Measurements from ENCODE around the gene NRAS. TPM values are rescaled to one million over a fixed set of nuclear protein-coding genes. Genes with fewer than 3 reads are reported as not detected.
A peak's percentile ranks its signal among the peaks of the same experiment; 100 is the strongest.

The NRAS gene
- total RNA-seq, 2 experiments from 2014 or later: 37.4 to 40.2 TPM

DNA sequence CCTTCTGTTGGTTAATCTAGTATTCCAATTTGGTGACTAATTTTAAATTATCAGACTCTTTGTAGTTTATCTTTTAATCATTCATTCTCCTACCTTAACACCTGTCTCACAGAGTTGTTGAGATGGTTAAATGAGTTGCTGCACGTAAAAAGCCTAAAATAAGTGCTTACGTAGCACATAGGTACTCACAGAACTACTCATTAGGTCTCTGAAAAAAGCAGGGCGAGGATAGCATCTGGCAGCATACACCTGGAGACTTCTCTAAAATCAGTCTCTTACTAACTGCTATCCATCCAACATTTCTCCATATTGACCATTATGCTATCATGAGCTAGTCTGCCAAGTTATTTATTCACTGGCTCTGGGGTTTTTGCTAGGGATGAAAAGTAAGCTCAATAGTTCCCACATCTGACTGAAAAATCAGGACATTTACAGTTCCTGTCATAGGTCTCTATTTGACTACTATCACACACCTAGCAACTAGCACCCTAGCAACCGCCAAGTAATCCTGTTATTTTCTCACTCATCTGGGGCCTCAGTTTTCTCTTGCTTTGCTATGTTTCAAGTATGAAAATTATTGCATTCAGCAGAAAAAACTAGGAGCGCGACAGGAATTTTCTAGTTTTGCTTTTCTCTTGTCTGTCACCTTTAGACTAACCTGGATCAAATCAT is 30.0 kb upstream of the NRAS start:
- peaks cover 53% of the 10 kb centered on the region for H3K4me1 Mint-ChIP-seq
- no peak for ATAC-seq (ENCODE audit: low read depth)
- no peak overlapping the region for H3K27ac Mint-ChIP-seq

DNA sequence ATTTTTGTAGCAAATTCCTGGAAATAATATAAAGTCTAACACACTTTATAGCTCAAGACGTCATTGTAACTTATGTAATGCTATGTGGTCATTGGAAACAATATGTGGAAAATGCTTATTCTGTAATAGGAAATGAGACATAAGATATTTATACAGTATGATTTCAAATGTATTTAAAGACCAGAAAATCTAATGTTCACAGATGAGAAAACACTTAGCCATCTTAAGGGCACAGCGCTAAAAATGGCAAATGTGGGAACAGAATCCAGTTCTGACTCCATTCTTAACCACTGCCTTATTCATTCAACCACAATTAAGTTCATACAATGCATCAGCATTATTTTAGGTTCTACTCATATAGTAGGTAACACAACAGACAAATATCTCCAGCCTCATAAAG is 28.7 kb upstream of the NRAS start:
- Mint-ChIP-seq H3K36me3 (peaks cover 38% of the 10 kb centered on the region), H3K27me3 (no peaks in the 10 kb centered on the region), H3K27ac (no peak overlapping the region), H3K9me3 (no peaks in the 10 kb centered on the region), H3K4me3 (no peak overlapping the region), H3K4me1 (peaks cover 48% of the 10 kb centered on the region)
- POLR2A ChIA-PET: interaction anchor here (0.9 kb wide), 1 partner anchor 12 kb away, joined by 3 read pairs; no protein-coding TSS in a partner anchor
- ATAC-seq (ENCODE audit: low read depth): no peak
- DNase-seq: no peak

More for the DNA sequence above, 30.0 kb upstream of the NRAS start:
- Mint-ChIP-seq H3K36me3 (peaks cover 34% of the 10 kb centered on the region), H3K27me3 (no peaks in the 10 kb centered on the region), H3K9me3 (no peaks in the 10 kb centered on the region), H3K4me3 (no peak overlapping the region)
- no peak for DNase-seq
- POLR2A ChIA-PET: no interaction called here

DNA sequence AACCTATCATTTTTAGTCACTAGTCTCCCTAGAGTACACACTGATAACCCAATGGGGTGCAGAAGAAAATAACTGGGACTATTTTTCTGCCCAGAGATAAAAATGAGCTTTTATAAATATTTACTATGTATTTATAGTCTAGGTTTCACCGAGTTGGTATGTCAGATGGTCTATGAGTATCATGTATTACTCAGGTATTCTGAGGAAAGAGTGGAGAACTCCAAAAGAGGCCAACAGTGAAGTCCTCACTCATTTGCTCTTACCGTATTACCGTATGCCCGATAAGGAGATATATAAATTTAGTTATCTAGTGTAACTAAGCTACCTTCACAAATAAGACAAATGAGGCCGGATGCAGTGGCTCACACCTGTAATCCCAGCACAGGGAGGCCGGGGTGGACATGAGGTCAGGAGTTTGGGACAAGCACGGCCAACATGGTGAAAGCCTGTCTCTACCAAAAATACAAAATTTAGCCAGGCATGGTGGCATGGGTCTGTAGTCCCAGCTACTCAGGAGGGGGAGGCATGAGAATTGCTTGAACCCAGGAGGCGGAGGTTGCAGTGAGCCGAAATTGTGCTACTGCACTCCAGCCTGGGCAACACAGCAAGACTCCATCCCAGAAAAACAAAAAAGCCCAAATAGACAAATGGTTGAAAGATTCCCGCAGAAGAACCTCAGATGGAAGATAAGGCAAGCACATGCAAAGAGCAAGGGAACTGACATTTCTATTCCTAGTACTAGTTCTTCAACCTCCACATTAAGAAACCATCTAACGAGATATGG is 25.6 kb upstream of the NRAS start:
- no peak overlapping the region for H3K27ac Mint-ChIP-seq
- H3K36me3 Mint-ChIP-seq: peaks cover 34% of the 10 kb centered on the region
- ATAC-seq (ENCODE audit: low read depth) (no peak), DNase-seq (no peak)
- no peaks in the 10 kb centered on the region for H3K9me3 Mint-ChIP-seq
- H3K4me3 Mint-ChIP-seq: no peak overlapping the region
- H3K27me3 Mint-ChIP-seq: no peaks in the 10 kb centered on the region
- POLR2A ChIA-PET: no interaction called here
- peaks cover 29% of the 10 kb centered on the region for H3K4me1 Mint-ChIP-seq

DNA sequence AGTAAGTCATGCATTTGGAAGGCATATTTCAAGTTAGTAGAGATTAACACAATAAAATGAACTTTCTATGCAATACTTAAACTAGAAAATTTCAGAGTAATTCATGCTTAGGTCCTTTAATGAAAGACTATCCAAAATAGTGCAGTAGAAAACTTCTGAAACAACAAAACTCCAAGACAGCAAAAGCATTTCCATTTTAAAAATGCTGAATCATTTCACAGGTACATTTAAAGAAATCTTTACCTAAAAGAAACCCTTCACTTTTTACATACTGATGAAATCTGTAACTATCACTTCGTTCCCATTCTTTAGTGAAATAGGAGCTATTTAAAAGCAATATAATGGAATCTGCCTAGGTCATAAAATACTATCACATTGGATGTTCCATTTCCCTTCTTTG is 23.8 kb upstream of the NRAS start:
- no peak for DNase-seq
- Mint-ChIP-seq H3K4me1 (peaks cover 20% of the 10 kb centered on the region), H3K9me3 (no peaks in the 10 kb centered on the region), H3K27me3 (no peaks in the 10 kb centered on the region), H3K36me3 (peaks cover 45% of the 10 kb centered on the region), H3K27ac (no peak overlapping the region), H3K4me3 (no peak overlapping the region)
- ATAC-seq (ENCODE audit: low read depth): no peak
- POLR2A ChIA-PET: no interaction called here

- ATAC-seq (ENCODE audit: low read depth): no peak
- H3K4me1 Mint-ChIP-seq: peaks cover 13% of the 10 kb centered on the region
- no peak overlapping the region for H3K4me3 Mint-ChIP-seq
- no peak for DNase-seq
- POLR2A ChIA-PET: no interaction called here
- peaks cover 44% of the 10 kb centered on the region for H3K36me3 Mint-ChIP-seq
- no peaks in the 10 kb centered on the region for H3K27me3 Mint-ChIP-seq
- no peak overlapping the region for H3K27ac Mint-ChIP-seq
- no peaks in the 10 kb centered on the region for H3K9me3 Mint-ChIP-seq
Measured at GRCh38 chr1:114737314-114737849, 20.8 kb upstream of the NRAS start.

DNA sequence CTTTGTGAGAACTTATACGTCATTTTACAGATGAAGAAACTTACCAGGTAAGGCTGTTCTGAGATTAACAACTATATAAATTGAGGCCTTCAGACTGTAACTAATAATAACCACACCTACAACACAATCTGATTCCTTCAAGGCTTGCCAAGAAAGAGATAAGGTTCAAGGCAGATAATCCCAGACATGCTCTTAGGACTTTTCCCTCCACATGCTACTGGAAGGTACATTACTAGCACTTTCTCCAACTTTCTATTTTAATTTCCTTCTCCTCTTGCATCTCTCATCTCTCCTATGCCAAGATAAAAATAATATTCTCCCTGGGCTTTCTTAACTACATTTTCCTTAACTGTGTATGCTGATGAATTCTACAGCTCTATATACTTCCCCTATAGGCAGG is 18.9 kb upstream of the NRAS start:
- ATAC-seq (ENCODE audit: low read depth): no peak
- Mint-ChIP-seq H3K9me3 (no peaks in the 10 kb centered on the region), H3K27ac (no peak overlapping the region), H3K27me3 (no peaks in the 10 kb centered on the region), H3K36me3 (peaks cover 46% of the 10 kb centered on the region), H3K4me3 (no peak overlapping the region), H3K4me1 (peaks cover 8% of the 10 kb centered on the region)
- POLR2A ChIA-PET: no interaction called here
- no peak for DNase-seq

DNA sequence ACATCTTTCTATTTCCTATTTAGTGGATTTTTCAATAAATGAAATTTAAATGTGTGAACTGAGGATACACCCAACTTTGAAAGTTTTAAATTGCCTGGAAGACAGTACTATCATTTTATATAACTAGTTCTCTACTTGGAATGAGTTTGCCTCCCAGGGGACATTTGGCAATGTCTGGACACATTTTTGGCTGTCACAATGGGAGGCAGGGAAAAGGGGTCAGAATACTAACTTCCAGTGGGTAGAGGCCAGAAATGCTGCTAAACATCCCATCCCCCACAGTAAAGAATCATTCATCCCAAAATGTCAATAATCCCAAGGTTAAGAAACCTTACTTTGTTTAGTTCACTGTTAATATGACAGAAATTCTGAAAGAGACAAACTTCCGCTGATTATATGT is 13.2 kb upstream of the NRAS start:
- no peak for ATAC-seq (ENCODE audit: low read depth)
- POLR2A ChIA-PET: no interaction called here

GRCh38 chr1:114728553-114728952 is 12.0 kb upstream of the NRAS start:
- DNase-seq: no peak

More for the DNA sequence above, 13.2 kb upstream of the NRAS start:
- Mint-ChIP-seq H3K4me1 (peaks cover 6% of the 10 kb centered on the region), H3K27me3 (no peaks in the 10 kb centered on the region), H3K36me3 (peaks cover 48% of the 10 kb centered on the region), H3K9me3 (no peaks in the 10 kb centered on the region), H3K4me3 (no peak overlapping the region), H3K27ac (no peak overlapping the region)
- no peak for DNase-seq

GRCh38 chr1:114725230-114725629 is 8.7 kb upstream of the NRAS start:
- Mint-ChIP-seq H3K4me1 (peaks cover 7% of the 10 kb centered on the region), H3K9me3 (no peaks in the 10 kb centered on the region), H3K36me3 (peaks cover 42% of the 10 kb centered on the region), H3K27ac (peak overlapping the region; percentile 7), H3K4me3 (no peak overlapping the region), H3K27me3 (no peaks in the 10 kb centered on the region)
- POLR2A ChIA-PET: no interaction called here
- ATAC-seq (ENCODE audit: low read depth) (no peak), DNase-seq (no peak)

More at GRCh38 chr1:114728553-114728952, 12.0 kb upstream of the NRAS start:
- ATAC-seq (ENCODE audit: low read depth): no peak
- POLR2A ChIA-PET: no interaction called here
- no peaks in the 10 kb centered on the region for H3K9me3 Mint-ChIP-seq
- H3K4me1 Mint-ChIP-seq: peaks cover 8% of the 10 kb centered on the region
- H3K4me3 Mint-ChIP-seq: no peak overlapping the region
- H3K36me3 Mint-ChIP-seq: peaks cover 48% of the 10 kb centered on the region
- no peaks in the 10 kb centered on the region for H3K27me3 Mint-ChIP-seq
- no peak overlapping the region for H3K27ac Mint-ChIP-seq

GRCh38 chr1:114723915-114724314 is 7.3 kb upstream of the NRAS start:
- POLR2A ChIA-PET: no interaction called here
- Mint-ChIP-seq H3K4me3 (no peak overlapping the region), H3K36me3 (peaks cover 38% of the 10 kb centered on the region), H3K4me1 (peaks cover 7% of the 10 kb centered on the region), H3K27ac (no peak overlapping the region), H3K9me3 (no peaks in the 10 kb centered on the region), H3K27me3 (no peaks in the 10 kb centered on the region)
- DNase-seq (no peak), ATAC-seq (ENCODE audit: low read depth) (no peak)

DNA sequence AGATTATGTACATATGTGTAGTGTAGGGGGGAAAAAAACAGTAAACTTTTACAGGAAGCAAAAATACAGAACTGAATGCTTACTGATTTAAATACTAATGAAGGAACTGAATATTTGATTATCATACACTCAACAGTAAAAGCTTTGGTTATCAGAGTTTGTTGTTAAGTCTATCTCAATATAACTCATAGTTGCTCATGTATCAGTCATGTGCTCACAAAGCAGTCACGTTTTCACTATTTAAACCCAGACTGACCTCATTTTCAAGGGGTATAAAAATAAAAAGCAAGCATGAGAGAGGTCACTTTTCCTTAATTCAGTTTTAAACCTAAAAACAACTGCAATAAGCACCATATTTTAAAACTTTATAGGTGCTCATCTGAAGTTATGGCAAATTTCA is 6.9 kb upstream of the NRAS start:
- POLR2A ChIA-PET: no interaction called here
- no peak for DNase-seq
- Mint-ChIP-seq H3K27ac (no peak overlapping the region), H3K4me3 (no peak overlapping the region), H3K36me3 (peaks cover 39% of the 10 kb centered on the region), H3K4me1 (peaks cover 7% of the 10 kb centered on the region), H3K9me3 (no peaks in the 10 kb centered on the region), H3K27me3 (no peaks in the 10 kb centered on the region)
- ATAC-seq (ENCODE audit: low read depth): no peak

DNA sequence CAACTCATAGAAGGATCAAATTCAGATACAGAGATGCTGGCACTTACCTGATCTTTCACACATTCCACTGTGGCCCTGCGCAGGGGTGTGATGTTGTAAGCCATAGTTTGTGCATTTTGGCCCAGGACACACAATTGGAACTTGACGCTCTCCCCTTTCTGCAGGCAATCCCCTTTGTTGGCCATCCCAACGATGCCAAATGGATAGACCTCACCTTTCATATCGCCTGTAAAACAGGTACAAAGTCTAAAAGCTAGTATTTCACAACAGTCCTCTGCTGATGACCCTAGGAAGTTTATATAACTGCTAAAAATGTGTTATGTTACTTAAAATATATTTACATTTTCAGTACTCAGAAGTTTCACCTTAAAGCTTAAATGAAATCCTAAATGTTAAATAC is 3.9 kb upstream of the NRAS start:
- peaks cover 14% of the 10 kb centered on the region for H3K4me1 Mint-ChIP-seq
- DNase-seq: no peak
- H3K4me3 Mint-ChIP-seq: no peak overlapping the region
- peaks cover 41% of the 10 kb centered on the region for H3K36me3 Mint-ChIP-seq
- H3K27ac Mint-ChIP-seq: no peak overlapping the region
- POLR2A ChIA-PET: no interaction called here
- H3K27me3 Mint-ChIP-seq: no peaks in the 10 kb centered on the region
- no peak for ATAC-seq (ENCODE audit: low read depth)
- H3K9me3 Mint-ChIP-seq: no peaks in the 10 kb centered on the region

DNA sequence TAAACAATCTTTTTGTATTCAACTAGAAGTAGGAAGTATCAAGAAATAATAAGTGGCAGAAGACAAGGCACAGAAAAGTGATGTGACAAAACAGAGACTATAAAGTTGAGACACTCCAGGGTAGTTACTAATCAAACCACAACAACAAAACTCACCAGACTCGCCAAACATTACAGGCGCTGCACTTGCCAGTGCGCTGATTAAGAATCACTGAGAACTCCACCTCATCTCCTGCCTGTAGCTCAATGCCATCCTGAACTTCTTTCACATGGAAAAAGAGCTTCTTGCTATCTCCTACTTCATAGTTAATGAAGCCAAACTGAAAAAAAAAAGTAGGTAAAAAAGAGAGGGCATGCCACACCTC is 2.8 kb upstream of the NRAS start:
- no peak for DNase-seq
- no peak overlapping the region for H3K4me3 Mint-ChIP-seq

More for the DNA sequence above, 2.8 kb upstream of the NRAS start:
- H3K27ac Mint-ChIP-seq: no peak overlapping the region
- H3K27me3 Mint-ChIP-seq: no peaks in the 10 kb centered on the region
- ATAC-seq (ENCODE audit: low read depth): no peak
- peaks cover 14% of the 10 kb centered on the region for H3K4me1 Mint-ChIP-seq
- H3K36me3 Mint-ChIP-seq: peaks cover 34% of the 10 kb centered on the region
- POLR2A ChIA-PET: no interaction called here
- no peaks in the 10 kb centered on the region for H3K9me3 Mint-ChIP-seq

All from activated naive CD8-positive, alpha-beta T cell treated with anti-CD3 and anti-CD28 coated beads, Interleukin-2, amount 10 ng/mL, durations not matched to agents 7 days and 5 days (primary cell).